ENCODE results near the gene KLC3. TPM values are rescaled to one million over a fixed set of nuclear protein-coding genes. Genes with fewer than 3 reads are reported as not detected.

Gene KLC3
- total and polyA plus RNA-seq, 2 donors (not counting 1 experiment from before 2014, with no cell fraction given): 0.09 to 0.17 TPM

GRCh38 chr19:45339629-45340028 lies 921 bp upstream of the KLC3 start:
- no peak for DNase-seq (ENCODE audit: low read depth in 2 of 2)
- H3K27me3 ChIP-seq (ENCODE audit: control insufficient read depth, insufficient read depth, low read length): peaks cover 9% of the 10 kb centered on the region
- no peaks in the 10 kb centered on the region for H4K20me1 ChIP-seq (ENCODE audit: control insufficient read depth, extremely low read depth, insufficient read depth, low read length)
- H3K4me3 ChIP-seq (replicated peaks in 1 of 4; ENCODE audit: control extremely low read depth in 1 of 4, insufficient read depth in 1 of 4, low read depth in 3 of 4, low read length in 4 of 4): no peak overlapping the region
- no peaks in the 10 kb centered on the region for H3K79me2 ChIP-seq (ENCODE audit: control insufficient read depth, insufficient read depth, low read length)
- no peak overlapping the region for H3K9ac ChIP-seq (ENCODE audit: insufficient read depth, low read length)
- no peaks in the 10 kb centered on the region for H3K9me3 ChIP-seq (ENCODE audit: control insufficient read depth, insufficient read depth, low read depth, low read length)
- no peak for TF ChIP-seq EZH2 (IDR thresholded peaks at IDR 0.05; ENCODE audit: low read length, missing control alignments)
- TF ChIP-seq CTCF (conservative IDR thresholded peaks at IDR 0.05 in 1 of 2, IDR thresholded peaks at IDR 0.05 in 1 of 2; ENCODE audit: low read depth in 1 of 2, low read length in 2 of 2): no peak
- H3K36me3 ChIP-seq (ENCODE audit: control insufficient read depth, insufficient read depth, low read length): no peaks in the 10 kb centered on the region
- no peak overlapping the region for H3K27ac ChIP-seq (ENCODE audit: insufficient read depth, low read length)
- H2AFZ ChIP-seq (ENCODE audit: low read length): no peak overlapping the region
- no peak overlapping the region for H3K4me2 ChIP-seq (ENCODE audit: extremely low read depth, insufficient read depth, low read length)
- H3K4me1 ChIP-seq (ENCODE audit: control insufficient read depth, extremely low read depth, insufficient read depth, low read length): no peaks in the 10 kb centered on the region

GRCh38 chr19:45340899-45341453 lies 426 bp downstream of the KLC3 start:
- Histone ChIP-seq H2AFZ (ENCODE audit: low read length) (no peak overlapping the region), H4K20me1 (ENCODE audit: control insufficient read depth, extremely low read depth, insufficient read depth, low read length) (no peaks in the 10 kb centered on the region), H3K36me3 (ENCODE audit: control insufficient read depth, insufficient read depth, low read length) (no peaks in the 10 kb centered on the region), H3K79me2 (ENCODE audit: control insufficient read depth, insufficient read depth, low read length) (no peaks in the 10 kb centered on the region), H3K4me2 (ENCODE audit: extremely low read depth, insufficient read depth, low read length) (no peak overlapping the region), H3K4me3 (replicated peaks in 1 of 4; ENCODE audit: control extremely low read depth in 1 of 4, insufficient read depth in 1 of 4, low read depth in 3 of 4, low read length in 4 of 4) (peak overlapping the region in 1 of 4 experiments; percentile 10), H3K27ac (ENCODE audit: insufficient read depth, low read length) (no peak overlapping the region), H3K4me1 (ENCODE audit: control insufficient read depth, extremely low read depth, insufficient read depth, low read length) (no peaks in the 10 kb centered on the region), H3K9ac (ENCODE audit: insufficient read depth, low read length) (no peak overlapping the region), H3K27me3 (ENCODE audit: control insufficient read depth, insufficient read depth, low read length) (peaks cover 9% of the 10 kb centered on the region), H3K9me3 (ENCODE audit: control insufficient read depth, insufficient read depth, low read depth, low read length) (no peaks in the 10 kb centered on the region)
- DNase-seq (ENCODE audit: low read depth in 2 of 2): peak in 1 of 2 donors; percentile 15
- TF ChIP-seq EZH2 (IDR thresholded peaks at IDR 0.05; ENCODE audit: low read length, missing control alignments): no peak
- TF ChIP-seq CTCF (conservative IDR thresholded peaks at IDR 0.05 in 1 of 2, IDR thresholded peaks at IDR 0.05 in 1 of 2; ENCODE audit: low read depth in 1 of 2, low read length in 2 of 2): no peak

DNA sequence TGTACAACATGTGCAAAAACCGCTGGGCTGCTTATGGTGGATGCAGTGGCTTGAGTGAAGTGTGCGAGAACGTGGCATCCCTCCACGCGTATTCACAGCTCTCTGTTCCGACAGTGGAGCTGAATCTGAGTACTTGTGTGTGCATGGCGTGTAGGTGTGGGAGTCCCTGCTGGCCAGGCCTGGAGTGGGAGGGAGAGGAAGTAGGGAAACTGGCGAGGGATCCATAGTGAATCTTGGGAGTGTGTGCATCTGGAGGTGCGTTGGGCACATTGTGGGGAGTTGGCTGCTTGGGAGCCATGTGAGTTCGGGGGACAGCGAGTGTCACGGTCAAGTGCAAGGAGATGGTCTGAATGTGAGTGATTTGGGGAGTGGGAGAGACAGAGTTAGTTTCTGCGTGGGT lies 2.4 kb downstream of the KLC3 start:
- H3K9me3 ChIP-seq (ENCODE audit: control insufficient read depth, insufficient read depth, low read depth, low read length): no peaks in the 10 kb centered on the region
- no peak overlapping the region for H3K4me3 ChIP-seq (replicated peaks in 1 of 4; ENCODE audit: control extremely low read depth in 1 of 4, insufficient read depth in 1 of 4, low read depth in 3 of 4, low read length in 4 of 4)
- no peak overlapping the region for H2AFZ ChIP-seq (ENCODE audit: low read length)
- H4K20me1 ChIP-seq (ENCODE audit: control insufficient read depth, extremely low read depth, insufficient read depth, low read length): no peaks in the 10 kb centered on the region
- H3K27me3 ChIP-seq (ENCODE audit: control insufficient read depth, insufficient read depth, low read length): peaks cover 9% of the 10 kb centered on the region
- TF ChIP-seq CTCF (conservative IDR thresholded peaks at IDR 0.05 in 1 of 2, IDR thresholded peaks at IDR 0.05 in 1 of 2; ENCODE audit: low read depth in 1 of 2, low read length in 2 of 2) (no peak), EZH2 (IDR thresholded peaks at IDR 0.05; ENCODE audit: low read length, missing control alignments) (no peak)
- H3K4me2 ChIP-seq (ENCODE audit: extremely low read depth, insufficient read depth, low read length): no peak overlapping the region
- H3K27ac ChIP-seq (ENCODE audit: insufficient read depth, low read length): no peak overlapping the region
- H3K9ac ChIP-seq (ENCODE audit: insufficient read depth, low read length): no peak overlapping the region
- H3K4me1 ChIP-seq (ENCODE audit: control insufficient read depth, extremely low read depth, insufficient read depth, low read length): no peaks in the 10 kb centered on the region
- H3K79me2 ChIP-seq (ENCODE audit: control insufficient read depth, insufficient read depth, low read length): no peaks in the 10 kb centered on the region
- H3K36me3 ChIP-seq (ENCODE audit: control insufficient read depth, insufficient read depth, low read length): no peaks in the 10 kb centered on the region
- no peak for DNase-seq (ENCODE audit: low read depth in 2 of 2)
